ENCODE results near the gene LDLRAD2.

Gene LDLRAD2

DNA sequence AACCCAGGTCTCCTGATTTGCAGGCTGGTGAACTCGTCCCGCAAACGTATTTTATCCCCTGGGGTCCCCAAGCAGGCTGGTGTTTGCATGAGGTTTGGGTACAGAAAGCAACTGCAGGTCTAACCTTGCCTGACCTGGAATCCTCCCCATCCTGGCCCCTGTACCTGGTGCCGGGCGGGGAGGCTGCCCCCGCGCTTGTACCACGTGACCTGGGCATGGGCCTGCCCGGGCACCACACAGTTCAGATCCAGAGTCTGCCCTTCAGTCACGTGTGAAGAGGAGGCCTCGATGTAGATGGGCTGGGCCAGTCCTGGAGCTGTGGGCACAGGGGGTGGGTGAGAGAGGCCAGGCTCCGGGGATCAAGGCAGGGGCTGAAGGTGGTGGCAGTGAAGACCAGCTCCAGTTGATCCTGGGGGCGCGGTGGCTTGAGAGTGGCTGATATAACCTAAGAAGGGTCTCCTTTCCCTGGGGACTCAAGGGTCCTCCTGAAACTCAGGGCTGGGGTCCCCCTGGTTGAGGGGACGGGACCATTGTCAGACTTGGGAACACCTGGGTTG lies 30.6 kb downstream of the LDLRAD2 start:
- no peak for DNase-seq (ENCODE audit: low read depth)

DNA sequence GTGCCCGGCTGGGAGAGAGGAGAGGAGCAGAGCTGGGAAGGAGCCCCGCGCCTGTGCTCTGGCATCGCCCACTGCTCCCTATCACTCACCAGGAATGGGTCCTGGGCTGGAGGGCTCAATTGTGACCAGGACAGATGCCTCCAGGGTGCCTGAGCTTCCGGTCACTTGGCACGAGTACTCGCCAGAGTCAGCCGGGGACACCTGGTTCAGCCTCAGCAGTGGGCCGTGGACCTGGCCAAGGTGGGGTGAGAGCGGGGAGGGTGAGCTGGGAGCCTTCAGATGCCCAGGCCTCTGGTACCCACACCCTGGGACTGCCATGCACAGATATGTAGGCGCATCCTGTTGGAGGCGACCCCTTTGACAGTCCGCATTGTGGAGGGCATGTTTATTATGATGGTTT lies 31.1 kb downstream of the LDLRAD2 start:
- DNase-seq (ENCODE audit: low read depth), result no peak

DNA sequence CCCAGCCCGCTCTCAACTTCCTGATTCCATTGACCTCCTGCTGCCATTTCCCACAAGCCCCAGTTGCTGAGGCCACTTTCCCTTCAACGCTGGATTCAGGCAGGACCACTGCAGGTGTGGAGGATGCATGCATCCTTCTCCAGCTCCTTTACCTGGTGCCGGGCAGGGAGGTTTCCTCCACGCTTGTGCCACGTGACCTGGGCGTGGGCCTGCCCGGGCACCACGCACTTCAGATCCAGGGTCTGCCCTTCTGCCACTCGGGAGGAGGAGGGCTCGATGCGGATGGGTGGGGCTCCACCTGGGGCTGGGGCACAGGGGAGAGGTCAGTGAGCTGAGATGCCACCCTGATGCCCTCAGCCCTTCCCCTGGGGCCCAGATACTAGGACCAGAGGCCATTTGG lies 31.9 kb downstream of the LDLRAD2 start:
- no peak for DNase-seq (ENCODE audit: low read depth)

DNA sequence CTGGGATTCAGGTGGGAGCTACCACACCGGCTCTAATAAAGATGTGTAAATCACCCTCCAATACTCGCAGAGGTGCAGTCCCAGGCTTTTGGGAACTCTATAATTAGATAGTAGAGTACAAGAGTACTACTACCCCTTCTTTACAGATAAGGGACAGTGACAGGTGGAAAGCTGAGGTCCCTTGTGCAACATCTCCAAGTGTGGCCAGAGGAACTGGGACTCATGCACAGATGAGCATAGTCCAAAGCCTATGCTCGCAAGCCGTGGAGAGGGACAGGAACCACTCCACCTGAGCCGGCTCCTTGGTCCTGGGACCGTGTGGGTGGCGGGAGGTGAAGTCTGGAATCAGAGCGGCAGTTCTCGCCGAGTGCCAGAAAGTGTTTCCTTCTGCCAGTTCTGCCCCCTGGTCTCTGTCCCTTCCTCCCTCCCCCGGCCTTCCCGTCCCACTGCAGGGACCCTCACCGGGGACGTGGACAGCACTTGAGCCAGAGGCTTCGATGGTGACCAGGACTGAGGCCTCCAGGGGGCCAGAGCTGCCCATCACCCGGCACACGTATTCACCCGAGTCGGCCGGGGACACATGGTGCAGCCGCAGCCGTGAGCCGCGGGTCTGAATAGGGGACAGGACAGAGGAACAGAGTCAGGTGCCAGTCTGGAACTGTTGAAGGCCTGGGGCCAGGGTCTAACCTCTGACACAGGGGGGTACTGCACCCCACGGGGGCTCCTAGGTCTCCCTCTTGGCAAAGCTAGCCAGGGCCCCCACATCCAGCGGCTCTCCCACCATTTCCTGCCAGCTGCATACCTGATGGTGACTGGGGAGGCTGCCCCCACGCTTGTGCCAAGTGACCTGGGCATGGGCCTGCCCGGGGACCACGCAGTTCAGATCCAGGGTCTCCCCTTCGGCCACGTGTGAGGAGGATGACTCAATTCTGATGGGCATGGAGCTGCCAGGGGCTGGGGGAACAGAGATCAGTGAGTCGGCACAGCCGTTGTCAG lies 33.9 kb downstream of the LDLRAD2 start:
- no peak for DNase-seq (ENCODE audit: low read depth)

DNA sequence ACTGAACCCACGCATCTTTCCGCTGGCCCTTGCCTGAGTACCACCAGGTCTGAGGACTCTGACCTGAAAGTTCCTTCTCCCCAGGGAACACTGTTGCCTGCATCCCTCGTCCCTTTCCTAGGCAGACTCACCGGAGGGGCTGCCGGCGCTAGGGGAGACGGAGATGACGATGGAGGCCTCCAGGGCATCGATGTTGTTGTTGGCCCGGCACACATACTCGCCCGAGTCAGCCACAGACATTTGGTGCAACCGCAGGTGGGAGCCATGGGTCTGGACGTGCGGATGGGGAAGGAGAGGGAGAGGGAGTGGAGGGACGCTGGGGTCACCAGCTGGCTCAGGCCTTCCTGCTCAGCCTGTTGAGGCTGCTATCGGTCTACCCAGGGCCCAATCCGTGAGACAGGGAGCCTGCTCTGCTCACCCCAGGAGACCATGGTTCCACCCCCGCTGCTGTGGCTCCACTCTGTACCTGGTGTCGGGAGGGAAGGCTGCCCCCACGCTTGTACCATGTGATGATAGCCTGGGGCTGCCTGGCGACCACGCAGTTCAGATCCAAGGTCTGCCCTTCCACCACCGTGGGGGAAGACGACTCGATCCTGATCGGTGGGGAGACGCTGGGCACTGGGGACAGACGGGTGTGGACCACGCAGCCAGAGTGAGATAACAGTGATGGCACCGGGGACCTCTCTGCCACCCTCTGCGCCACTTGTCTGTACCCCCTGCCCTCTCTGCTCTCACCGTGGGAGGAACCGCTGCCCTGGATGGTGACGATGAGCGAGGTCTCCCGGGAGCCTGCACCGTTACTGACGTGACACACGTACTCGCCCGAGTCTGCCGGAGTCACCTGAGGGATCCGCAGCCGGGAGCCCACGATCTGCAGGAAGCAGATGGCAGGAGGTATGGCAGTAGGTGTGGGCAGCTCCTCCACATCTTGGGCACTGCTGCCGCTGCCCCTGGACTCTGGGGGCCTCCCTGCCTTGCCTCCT lies 35.4 kb downstream of the LDLRAD2 start:
- DNase-seq (ENCODE audit: low read depth), result no peak

DNA sequence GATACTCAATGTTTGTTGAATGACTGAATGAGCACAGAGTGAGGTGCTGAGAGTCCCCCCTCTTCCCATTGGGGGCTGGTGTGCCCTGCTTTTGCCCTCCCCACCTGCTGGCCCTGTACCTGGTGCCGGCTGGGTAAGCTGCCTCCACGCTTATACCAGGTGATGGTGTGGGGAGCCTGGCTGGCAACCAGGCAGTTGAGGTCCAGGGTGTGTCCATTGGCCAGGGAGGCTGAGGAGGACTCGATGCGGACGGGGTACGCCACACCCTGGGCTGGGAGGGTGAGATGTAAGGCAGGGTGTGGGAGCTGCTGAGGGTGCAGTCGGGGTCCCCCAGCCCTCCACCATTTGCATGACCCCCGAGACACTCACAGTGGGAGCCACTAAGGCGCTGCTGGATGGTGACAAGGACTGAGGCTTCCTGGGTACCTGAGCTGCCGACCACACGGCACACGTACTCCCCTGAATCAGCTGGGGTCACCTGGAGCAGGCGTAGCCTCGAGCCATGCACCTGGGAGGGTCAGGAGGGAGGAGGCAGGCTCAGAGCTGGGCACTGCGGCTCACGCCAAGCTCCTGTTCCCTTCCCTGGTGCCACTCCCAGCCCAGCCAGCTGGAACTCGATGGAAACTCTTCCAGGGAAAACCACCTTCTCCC lies 36.6 kb downstream of the LDLRAD2 start:
- no peak for DNase-seq (ENCODE audit: low read depth)

DNA sequence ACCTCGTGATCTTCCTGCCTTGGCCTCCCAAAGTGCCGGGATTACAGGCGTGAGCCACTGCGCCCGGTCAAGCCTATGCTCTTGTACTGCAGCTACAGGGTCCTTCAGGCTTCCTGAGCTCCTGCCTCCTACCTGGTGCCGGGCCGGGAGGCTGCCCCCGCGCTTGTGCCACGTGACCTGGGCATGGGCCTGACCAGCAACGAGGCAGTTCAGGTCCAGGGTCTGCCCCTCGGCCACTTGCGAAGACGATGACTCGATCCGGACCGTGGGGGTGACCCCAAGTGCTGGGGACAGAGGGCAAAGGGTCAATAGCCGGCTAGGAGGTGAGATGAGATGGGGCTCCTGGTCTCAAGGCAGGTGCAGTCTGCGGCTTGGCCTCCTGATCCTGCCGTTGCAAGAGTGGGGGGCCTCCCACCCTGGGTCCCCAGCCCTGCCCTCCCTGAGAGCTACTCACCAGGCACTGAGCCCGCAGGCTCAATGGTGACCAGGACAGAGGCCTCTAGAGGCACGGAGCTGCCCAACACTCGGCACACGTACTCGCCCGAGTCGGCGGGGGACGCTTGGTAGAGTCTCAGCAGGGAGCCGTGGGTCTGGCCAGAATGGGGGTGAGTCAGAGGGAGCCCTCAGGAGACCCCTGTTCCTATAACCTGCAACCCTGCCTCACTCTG lies 38.0 kb downstream of the LDLRAD2 start:
- no peak for DNase-seq (ENCODE audit: low read depth)

DNA sequence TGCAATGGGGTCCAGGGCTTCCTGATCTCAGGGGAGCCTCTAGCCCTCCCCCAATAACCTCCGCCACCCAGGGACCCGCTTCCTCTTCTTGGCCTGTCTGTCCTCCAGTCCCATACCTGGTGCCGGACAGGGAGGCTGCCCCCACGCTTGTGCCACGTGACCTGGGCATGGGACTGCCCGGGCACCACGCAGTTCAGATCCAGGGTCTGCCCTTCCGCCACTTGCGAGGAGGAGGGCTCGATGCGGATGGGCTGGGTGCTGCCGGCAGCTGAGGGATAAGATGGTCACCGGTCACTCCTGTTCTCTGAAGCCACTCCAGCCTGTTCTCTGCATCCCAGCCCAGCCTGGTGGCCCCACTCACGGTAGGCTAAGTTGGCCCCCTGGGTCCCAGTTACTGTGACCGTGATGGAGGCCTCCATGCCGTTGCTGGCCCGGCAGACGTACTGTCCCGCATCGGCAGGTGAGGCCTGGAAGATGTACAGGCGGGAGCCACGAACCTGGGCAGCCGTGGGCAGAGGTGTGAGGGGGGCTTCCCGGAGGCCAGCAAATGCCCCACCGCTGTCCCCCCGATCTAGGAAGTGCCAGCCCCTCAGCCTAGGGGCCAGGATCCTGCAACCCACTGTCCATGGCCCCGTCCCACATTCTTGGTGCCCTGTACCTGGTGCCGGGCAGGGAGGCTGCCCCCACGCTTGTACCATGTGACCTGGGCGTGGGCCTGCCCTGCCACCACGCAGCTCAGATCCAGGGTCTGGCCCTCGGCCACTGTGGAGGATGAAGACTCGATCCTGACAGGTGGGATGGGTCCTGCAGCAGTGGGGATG lies 39.6 kb downstream of the LDLRAD2 start:
- no peak for DNase-seq (ENCODE audit: low read depth)

DNA sequence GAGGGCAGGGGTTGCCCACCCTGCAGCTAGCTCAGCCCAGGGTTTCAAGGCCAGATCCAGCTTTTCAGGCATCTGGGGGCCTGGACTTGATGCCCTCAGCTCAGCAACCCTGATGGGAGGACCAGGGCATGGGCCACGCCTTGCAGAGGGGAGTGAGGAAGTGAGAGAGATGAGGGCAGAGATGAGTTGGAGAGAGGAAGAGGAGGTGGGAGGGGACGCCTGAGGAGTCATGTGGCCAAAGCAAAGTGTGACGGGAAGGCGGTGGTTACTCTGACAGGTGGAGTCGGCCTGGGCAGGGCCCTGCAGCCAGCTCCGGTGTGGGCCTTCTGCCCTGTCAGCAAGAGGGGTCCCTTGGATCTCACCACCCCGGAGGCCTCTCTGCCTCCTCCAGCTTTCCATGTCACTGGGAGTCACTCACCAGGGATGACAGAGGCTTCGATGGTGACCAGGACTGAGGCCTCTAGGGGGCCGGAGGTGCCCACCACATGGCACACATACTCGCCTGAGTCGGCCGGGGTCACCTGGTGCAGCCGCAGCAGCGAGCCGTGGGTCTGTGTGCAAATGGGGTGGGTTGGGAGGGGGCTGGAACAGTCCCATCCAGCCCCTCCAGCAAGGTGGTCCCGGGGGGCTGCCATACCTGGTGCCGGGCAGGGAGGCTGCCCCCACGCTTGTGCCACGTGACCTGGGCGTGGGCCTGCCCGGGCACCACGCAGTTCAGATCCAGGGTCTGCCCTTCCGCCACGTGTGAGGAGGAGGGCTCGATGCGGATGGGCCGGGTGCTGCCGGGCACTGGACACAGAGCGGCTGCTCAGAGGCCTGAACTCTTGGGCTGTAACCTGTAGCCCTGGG lies 40.4 kb downstream of the LDLRAD2 start:
- DNase-seq (ENCODE audit: low read depth), result no peak

DNA sequence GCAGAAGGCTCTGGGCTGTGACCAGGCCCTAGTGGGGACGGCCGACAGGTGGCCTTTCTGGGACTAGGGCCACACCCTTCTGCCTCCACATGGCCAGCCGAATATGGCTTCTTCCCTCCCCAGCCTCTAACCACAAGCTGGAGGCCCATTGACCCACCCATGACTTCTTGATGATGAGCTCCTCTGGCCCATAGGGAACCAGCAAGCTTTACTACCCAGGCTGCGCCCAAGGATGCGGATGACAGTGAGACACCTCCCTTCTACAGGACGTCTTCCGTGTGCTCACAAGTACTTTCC lies 41.0 kb downstream of the LDLRAD2 start:
- no peak for DNase-seq (ENCODE audit: low read depth)

DNA sequence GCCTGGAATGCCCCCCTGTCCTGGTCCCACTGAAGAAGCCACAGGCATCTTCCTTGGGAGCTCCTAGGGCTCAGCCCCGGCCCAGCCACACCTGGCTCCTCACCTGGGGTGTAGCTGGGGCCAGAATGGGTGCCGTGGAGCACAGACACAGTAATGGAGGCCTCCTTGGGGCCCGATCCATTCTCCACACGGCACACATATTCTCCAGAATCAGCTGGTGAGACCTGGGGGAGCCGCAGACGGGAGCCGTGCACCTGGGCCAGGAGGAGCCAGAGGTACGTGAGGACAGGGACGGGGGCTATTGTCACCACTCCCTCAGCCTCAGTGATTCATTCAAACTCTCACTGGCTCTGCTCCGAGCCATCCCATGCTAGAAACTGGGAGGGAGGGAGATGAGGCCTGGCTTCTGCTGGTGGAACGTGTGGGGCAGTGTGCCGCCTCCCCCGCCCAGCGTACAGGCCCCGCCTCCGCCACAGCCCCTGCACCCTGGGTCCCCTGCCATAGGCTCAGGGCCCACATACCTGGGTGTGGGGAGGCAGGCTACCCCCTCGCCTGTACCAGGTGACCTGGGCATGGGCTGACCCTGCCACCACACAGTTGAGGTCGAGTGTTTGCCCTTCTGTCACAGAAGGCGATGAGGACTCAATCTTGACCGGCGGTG lies 42.2 kb downstream of the LDLRAD2 start:
- no peak for DNase-seq (ENCODE audit: low read depth)

DNA sequence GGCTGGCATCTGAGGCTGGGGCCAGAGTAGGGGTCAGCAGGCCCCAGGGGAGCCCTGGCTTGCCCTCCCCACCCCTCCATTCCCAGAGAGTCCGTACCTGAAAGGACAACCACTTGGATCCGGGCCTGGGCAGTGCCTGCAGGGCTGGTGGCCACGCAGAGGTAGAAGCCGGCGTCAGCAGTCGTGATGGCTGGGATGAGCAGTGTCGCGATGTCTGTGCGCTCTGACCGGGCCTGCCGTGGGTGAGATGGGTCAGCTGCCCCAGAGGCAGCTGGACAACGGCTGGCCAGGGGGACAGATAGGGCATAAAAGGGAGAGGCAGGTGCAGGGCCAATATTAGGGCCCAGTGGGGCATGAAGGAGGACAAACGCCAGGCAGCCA lies 42.7 kb downstream of the LDLRAD2 start:
- DNase-seq (ENCODE audit: low read depth), result no peak

DNA sequence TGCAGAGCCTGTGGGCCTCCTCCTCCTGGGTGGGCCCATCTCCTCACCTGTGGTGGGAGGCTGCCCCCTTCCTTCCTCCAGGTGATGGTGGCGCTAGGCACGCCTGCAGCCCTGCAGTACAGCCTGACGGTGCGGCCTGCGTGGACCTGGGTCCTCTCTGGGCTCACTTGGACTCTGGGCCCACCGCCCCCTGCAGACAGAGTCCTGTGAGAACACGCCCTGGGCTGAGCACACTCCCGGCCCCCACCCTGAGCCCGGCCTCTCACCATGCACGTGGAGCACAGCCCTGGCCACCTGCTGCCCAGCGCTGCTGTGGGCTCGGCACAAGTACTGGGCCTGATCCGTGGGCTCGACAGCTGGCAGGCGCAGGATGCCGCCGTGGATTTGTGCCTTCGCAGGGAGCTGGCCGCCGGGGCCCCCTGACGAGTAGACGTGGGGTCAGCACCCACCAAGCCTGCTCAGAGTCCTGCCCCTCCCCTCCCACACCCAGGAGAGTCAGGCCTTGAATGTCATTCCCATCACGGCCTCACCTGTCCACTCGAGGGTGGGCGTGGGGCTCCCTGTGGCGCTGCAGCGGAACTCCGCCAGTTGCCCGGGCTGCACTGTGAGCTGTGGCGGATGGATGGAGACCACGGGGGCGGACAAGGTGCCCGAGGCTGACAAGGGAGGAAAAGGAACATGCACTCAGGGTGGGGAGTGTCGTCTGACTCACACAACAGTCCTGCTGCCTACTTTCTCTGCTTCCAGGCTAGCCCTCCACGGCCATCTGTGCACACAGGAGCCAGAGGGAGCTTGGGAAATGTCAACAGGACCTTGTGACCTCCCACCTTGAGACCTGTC lies 43.4 kb downstream of the LDLRAD2 start:
- DNase-seq (ENCODE audit: low read depth), result no peak

DNA sequence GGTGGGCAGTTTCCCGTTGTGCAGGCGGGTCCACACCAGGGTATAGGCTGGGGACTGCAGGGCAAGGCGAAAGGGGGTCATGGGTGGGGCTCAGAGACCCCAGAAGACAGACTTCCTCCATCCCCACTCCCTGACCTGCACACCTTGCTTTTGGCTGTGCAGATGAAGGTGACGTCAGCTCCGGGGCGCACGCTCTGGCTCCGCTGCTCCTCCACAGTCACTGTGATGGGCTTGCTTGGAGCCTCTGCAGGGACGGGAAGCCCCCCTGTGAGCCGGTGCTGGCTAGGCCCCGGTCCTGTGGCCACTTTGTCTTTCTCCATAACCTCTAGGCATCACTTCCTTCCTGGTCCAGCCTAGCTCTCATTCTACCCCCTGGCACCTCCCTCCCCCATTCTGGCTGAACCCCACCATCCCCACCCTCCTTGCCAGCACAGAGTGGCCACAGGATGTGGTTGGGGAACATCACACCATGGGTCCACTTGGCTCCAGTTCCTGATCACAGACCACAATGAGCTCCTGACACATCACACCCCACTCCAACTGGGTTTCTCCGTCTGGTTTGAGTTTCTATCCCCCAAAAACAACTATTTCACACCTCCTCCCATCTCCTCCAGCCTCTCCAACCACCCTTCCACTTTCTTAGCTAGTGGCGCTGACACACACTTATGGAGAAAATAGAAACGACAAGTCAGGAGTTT lies 45.2 kb downstream of the LDLRAD2 start:
- no peak for DNase-seq (ENCODE audit: low read depth)

DNA sequence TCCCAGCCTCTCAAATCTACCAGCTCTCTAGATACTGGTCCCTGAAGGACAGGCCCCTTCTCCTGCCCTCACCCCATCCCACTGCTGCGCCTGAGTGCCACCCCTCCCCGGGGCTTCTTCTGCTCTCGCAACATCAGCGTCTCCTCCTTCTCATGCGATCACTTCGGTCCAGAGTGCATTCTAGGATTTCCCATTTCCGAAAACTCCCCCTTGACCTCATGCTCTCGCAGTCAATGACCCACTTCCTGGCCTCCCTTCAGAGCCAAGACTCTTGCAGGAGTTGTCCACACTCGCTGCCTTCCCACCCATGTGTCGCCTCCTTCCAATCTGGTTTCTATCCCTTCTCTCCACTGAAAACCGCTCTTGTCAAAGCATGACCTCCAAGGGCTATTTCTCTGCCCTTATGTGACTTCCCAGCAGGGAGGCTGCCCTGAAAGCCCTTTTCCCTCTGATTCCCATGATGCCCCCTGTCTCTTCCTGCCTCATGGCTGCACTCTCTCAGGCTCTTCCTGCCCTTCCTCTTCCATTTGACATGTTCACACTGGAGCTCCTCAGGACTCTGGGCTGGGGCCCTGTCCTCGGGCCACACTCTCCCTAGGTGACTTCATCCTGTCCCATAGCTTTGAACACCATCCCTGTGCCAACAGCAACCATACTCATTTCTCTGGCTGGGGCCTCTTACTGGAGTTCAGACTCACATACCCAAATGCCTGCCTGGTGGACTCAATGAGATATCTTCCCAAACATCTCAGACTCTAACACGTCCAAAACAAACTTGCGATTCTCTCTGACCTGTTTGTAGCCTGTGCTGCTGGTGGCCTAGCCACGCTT lies 46.0 kb downstream of the LDLRAD2 start:
- no peak for DNase-seq (ENCODE audit: low read depth)

DNA sequence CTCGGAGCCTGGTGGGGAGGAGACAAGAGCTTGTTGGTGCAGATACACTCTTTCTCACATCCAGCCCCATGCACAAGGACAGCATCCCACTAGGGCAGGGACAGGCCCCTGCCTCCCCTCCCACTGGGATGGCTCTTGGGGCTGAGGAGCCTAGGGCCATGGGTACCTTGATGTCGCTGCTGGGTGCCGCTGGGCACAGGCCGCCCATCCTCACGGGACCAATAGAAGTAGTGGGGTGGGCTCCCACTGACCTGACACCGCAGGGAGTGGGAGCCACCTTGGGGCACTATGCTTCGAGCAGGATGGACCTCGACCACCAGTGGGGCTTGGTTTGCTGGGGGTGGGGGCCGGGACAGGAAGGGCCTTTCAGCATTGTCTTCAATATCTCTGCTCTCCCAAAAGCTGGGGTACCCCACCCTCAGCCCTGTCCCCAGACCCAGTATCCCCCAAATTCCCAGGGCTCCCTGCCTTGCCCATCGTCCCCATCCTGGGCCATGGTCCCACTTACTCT lies 47.7 kb downstream of the LDLRAD2 start:
- DNase-seq (ENCODE audit: low read depth), result no peak

Measured in stimulated activated CD8-positive, alpha-beta memory T cell treated with anti-CD3 and anti-CD28 coated beads, Interleukin-15, amount 100 ng/mL, for 1 hour (primary cell).